ENCODE measurements around the gene AGRN.
"Not testable (repeated sequence)": the region's sequence is repeated elsewhere in the genome, so short reads cannot be mapped to it uniquely, and the experiment has no call there.

The AGRN gene

DNA sequence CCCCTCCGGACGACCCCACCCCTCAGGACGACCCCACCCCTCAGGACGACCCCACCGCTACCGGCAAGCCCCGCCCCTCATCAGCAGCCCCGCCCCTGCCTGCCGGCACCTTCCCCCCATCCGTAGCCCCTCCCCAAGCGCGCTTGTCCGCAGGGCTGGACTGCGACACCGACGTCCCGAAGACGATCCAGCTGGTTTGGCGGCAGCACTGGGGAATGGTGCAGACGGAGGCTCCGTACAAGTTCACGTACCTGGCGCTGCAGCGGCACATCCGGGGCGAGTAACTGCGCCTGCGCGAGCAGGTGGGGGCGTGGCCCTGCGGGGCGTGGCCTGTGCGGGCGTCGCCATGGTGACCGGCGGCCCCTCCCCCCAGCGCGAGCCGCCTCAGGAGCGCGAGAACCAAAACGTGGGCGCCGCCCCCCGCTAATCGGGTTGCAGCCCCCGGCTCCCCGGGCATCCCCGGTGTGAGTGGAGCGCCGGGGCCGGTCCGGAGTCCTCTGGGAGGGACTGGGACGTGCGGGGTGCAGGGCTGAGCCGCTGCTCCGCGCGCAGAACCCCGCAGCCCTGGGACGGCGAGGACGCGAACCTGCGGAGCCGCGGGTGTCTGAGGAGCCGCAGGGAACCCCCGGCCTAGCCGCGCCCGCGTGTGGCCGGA is 49.3 kb downstream of the AGRN start:
- DNase-seq = peak; percentile 85

DNA sequence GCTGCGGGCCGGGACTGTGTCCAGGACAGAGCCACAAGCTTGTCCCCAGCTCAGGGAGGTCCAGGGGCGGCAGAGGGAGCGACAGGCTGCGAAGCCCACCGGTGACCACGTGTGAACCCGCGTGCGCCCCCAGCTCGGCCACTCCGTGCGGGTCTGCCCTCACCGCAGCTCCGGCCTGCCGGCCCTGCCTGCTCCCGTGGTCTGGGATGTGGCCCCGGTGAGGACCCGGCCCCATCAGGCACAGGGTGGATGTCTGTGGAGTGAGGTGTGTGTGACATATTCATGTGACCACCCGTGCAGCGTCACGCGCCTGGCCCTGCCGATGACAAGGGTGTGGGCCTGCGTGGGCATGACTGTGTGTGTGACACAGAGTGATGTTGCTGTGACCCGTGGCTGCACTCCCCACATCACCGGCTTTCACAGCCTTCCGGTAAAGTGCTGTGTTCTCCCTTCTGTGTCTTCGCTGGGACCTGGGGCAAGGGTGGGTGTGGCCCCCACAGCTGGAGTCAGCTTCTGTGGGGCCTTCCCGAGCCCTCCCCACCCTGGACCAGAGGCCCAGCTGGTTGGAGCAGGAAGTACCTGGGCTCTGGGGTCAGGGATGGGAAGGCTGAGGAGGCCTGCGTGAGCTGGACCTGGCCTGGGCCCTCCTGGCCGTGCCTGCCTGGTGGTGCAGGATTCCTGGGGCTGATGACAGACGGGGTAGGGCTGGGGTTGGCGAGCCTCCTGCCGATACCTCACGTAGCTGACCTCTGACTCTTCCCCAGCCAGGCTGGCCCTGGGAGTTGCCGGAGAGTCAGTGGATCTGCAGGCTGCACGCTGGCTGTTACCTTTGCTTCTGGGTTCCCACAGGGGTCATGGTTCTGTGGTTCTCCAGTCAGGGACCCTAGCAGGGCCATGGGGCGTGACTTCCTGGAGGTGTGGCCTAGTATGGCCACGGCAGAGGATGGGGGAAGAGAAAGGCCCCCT is 50.1 kb downstream of the AGRN start:
- DNase-seq = no peak

DNA sequence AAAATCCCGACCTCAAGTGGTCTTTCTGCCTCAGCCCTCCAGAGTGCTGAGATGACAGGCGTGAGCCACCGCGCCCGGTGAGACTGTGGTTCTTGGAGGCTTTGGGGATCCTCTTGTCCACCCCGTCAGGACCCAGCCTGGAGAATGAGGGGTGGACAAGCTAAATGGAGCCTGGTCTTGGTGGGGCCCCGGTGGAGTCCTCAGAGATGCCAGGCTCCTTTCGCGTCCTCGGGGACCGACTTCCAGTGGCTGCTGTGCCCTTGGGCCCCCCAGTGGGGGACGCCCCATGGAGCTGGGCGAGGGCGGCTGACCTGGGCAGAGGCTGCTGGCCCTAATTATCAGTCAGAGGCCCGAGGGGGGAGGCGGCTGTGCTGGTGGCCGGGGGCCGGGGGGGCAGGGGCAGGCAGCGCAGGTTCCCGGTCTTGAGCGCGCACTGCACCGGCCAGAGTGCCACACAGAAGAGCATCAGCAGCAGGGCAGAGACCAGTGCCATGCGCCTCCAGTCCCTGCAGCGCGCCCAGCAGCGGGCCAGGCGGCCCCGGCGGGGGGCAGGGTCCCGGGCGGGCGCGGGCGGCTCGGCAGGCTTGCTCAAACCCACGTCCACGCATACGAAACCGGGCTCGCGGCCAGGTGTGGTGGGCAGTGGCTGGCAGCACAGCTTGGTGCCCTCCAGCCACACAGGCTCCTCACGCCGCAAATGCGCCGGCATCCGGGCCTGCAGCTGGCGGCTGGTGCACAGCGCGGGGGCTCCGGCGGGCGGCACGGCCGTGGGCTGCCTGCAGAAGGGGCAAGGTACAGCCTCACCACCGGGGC is 51.8 kb downstream of the AGRN start:
- DNase-seq = no peak

DNA sequence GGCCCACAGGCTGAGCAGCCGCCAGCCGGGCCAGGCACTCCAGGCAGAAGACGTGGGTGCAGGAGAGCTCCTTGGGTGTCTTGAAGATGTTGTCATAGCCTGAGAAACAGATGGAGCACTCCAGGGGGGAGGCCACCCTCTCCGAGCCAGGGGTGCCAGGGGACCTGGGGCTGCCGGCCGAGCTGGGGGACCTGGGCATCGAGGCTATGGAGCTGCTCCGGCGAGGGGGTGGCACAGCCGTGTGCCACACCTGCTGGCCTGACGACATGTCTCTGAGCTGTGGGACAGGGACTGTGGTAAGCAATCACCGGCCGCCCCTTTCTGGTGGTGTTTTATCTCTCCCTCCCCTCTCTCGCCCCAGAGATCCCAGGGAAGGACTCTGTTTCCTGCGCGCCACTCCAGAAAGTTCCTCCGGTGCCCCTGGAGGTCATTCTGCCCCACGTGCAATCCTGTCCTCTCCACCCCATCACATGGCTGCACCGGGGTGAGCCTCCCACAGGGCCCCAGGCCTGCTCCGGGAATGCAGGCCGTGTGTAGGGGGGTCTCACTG is 52.5 kb downstream of the AGRN start:
- DNase-seq = no peak

GRCh38 chr1:1072849-1073742 is 53.2 kb downstream of the AGRN start:
- DNase-seq = no peak

DNA sequence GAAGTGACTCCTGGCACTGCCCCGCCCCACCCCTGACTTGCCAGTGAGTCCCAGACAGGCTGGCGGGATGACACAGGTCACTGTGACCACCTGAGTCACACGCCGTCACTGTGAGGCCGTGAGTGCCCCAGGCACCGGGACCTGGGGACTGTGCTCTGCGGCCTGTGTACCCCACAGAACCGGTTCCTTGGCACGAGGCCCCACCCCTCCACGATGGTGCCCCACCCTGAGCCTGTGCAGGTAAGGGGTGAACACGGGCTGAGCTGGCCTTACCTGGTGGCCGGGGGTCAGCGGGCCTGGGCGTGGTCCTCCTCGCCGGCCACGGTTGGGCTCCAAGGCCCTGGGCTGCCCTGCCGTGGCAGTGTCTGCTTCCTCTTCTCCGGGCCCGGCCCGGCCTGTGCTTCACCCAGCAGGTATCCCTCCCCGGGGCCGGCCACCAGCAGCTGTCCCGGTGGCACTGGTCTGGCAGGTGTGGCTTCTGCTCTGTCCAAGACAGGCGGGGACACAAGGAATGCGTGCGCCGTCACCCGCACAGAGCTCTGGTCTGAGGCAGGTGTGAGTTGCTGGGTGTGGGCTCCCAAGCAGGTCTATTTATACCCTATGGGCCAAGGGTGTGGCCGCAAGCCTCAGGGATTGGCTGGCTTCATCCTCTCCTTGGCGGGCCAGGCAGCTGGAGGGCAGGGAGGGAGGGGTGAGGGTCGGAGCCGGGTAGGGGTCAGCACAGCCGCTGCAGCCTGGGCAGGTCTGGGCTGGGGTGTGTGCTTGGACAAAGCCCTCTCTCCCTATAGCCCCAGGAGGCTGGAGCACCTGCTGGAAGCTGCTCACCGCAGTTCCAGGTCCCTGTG is 54.0 kb downstream of the AGRN start, which contains the start of gene RNF223:
Gene RNF223, minus strand, starts transcription at position 564 of the 845 bp plus-strand sequence. CDS start 1,740 bp downstream, outside the sequence.
- DNase-seq = no peak

DNA sequence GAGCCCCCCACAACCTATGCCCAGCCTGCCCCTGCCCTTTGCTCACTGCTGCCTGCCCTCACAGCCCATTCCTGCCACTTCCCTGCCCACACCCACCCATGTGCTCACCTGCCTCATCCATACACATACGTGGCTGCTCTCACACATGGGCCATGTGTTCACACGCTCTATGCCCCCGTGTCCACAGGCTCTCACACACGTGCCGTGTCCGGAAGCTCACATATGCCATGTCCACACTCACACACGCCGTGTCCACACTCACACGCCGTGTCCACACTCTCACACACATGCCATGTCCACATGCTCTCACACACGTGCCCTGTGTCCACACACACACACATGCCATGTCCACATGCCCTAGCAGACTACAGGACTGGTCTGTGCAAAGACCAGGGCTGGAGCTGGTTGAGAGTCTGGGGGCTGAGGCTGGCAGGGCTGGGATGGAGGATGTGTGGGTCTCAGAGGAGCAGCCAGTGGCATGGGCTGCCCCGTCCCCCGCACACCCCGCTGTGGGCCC is 54.8 kb downstream of the AGRN start:
- no peak for DNase-seq

GRCh38 chr1:1075148-1075935 is 55.4 kb downstream of the AGRN start:
- DNase-seq = no peak

GRCh38 chr1:1077396-1077795 is 57.5 kb downstream of the AGRN start:
- DNase-seq = not testable (repeated sequence)

DNA sequence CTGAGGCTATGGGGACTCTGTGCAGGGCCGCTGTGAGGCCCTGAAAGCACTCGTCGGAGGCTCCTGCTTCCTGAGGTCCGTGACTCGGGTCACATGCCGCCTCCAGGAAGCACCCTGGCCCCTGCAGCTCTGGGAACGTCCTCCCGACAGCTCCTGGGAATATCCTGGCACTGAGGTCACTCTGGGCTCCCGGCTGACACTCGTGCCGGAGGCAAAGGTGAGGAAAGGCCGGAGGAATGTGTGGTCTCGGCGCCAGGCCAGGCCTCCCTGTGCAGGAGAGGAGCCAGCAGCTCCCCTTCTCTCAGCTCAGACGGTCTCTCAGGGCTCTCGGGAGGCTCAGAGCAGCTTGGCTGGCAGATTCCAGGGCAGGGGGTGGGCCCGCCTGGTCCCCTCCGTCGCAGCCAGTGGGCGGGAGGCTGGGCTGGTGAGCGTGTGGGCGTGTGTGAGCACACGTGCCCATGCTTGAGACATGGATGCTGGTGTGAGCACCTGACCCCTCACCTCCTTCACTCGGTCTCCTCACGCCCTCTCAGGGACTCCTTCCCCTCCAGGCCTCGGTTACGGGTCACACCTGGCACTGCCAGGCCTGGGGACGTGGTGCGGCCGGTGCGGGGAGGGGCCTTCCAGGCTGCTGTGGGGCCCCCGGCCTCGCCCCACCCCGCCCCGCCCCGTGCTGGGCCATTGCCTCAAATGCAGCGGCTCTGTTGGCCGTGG is 59.6 kb downstream of the AGRN start:
- DNase-seq = peak; percentile 49

DNA sequence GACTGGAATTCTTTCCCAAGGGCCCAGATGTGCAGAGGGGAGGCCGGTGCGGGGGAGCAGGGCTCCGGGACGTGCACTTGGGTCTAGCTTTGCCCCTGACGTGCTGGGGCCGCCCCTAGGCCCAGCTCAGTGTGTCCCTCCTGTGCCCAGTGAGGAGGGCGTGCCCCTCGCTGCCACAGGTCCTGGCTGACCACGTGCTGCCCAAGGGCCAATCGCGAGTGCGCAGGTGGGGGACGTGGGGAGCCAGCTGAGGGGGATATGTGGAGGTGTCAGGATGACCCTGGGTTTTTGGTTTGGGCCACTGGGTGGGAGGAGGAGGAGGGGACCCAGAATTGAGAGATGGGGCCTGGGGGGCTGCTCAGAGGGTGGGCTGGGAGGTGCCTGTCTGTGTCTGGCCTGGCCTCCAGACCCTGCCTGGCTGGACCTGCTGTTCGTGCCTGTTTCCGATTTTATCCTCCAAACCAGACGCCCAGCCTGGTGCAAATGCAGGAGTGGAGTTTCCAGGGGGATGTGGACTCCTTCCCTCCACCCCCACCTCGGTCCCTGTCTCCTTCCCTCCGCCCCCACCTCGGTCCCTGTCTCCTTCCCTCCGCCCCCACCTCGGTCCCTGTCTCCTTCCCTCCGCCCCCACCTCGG is 60.3 kb downstream of the AGRN start:
- peak; percentile 18 for DNase-seq

- no peak for DNase-seq
These were observed 61.0 kb downstream of the AGRN start for GRCh38 chr1:1080951-1081310.

GRCh38 chr1:1081311-1082238 is 61.7 kb downstream of the AGRN start:
- DNase-seq = peak; percentile 12

DNA sequence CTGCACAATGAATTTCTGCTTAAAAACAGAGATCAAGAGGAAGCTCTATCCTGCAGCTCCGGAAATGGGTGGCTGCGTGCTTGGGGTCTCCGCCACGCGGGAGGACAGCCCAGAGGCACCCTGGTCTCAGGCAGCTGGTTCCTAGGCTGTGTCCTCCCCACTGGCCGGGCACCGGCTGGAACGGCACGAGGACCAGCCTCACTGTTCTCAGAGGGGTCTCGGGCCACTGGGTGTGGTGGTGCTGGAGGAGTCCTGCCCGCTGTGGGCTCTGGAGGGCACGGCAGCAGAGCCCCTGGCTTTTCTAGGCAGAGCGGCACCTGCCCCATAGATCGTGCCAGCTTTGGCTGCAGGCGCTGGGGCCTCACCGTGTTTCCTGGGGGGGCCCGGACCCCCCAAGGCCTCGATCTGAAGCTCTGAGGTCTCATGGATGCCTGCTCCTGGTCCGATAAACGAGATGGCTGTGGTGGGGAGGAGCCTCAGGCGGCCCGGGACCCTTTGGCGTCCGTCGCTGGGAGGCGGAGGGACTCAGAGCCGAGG is 62.4 kb downstream of the AGRN start:
- peak; percentile 10 for DNase-seq

- peak; percentile 9 for DNase-seq
These were observed 63.0 kb downstream of the AGRN start for GRCh38 chr1:1082776-1083415.

Data from activated naive CD4-positive, alpha-beta T cell treated with anti-CD3 and anti-CD28 coated beads, Interleukin-2, amount 50 U/mL, for 16 hours (primary cell).